Keratinocyte (primary cell): Measurements from ENCODE around the gene RIC8A.

Experiments used
- EZH2 ChIP-seq: IDR thresholded peaks from one replicate; pipeline ENCODE4 v1.6.1; 2012; ENCODE audit warnings: inconsistent platforms, mild to moderate bottlenecking, low read length, moderate library complexity
- TF ChIP-seq, protein P1 (sequence below), 3 experiments: IDR thresholded peaks in 1 of 3; conservative IDR thresholded peaks in 1 of 3; optimal IDR thresholded peaks in 1 of 3; 2 replicates in 2 of 3; 3 replicates in 1 of 3; pipeline versions ENCODE3 to v1.5.1; 2011; ENCODE audit warnings: low read length in 3 of 3, mild to moderate bottlenecking in 3 of 3, moderate library complexity in 2 of 3, control low read depth in 1 of 3, inconsistent platforms in 1 of 3; ENCODE audit not compliant: insufficient read depth in 2 of 3; ENCODE audit errors: extremely low read depth in 1 of 3

- TF ChIP-seq, protein P1, sequence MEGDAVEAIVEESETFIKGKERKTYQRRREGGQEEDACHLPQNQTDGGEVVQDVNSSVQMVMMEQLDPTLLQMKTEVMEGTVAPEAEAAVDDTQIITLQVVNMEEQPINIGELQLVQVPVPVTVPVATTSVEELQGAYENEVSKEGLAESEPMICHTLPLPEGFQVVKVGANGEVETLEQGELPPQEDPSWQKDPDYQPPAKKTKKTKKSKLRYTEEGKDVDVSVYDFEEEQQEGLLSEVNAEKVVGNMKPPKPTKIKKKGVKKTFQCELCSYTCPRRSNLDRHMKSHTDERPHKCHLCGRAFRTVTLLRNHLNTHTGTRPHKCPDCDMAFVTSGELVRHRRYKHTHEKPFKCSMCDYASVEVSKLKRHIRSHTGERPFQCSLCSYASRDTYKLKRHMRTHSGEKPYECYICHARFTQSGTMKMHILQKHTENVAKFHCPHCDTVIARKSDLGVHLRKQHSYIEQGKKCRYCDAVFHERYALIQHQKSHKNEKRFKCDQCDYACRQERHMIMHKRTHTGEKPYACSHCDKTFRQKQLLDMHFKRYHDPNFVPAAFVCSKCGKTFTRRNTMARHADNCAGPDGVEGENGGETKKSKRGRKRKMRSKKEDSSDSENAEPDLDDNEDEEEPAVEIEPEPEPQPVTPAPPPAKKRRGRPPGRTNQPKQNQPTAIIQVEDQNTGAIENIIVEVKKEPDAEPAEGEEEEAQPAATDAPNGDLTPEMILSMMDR (optimal IDR thresholded peaks at IDR 0.05 in 1 of 3, IDR thresholded peaks at IDR 0.05 in 1 of 3, conservative IDR thresholded peaks at IDR 0.05 in 1 of 3; ENCODE audit: extremely low read depth in 1 of 3, insufficient read depth in 2 of 3, low read length in 3 of 3) = no peak
- TF ChIP-seq EZH2 = no peak
Measured at GRCh38 chr11:207208-207862, at the start of gene RIC8A, which contains the start of gene BET1L.
